ENCODE data around the gene GRAMD1A.
"Not testable (repeated sequence)": the region's sequence is repeated elsewhere in the genome, so short reads cannot be mapped to it uniquely, and the experiment has no call there.

- not testable (repeated sequence) for TF ChIP-seq CTCF (IDR thresholded peaks at IDR 0.05); EZH2 (IDR thresholded peaks at IDR 0.05; ENCODE audit: borderline replicate concordance, insufficient read depth, low read depth, low read length, poor library complexity, severe bottlenecking)
Observed at GRCh38 chr19:34970185-34970780, 29.8 kb upstream of the GRAMD1A start.
